A673 (cell line): ENCODE data around the gene CNPY3. TPM values are rescaled to one million over a fixed set of nuclear protein-coding genes. Genes with fewer than 3 reads are reported as not detected.

Experiments
- BruUV-seq: library from RNA; stranded (reverse); fragments of 400-500 nt; replicated peaks from 2 replicates; lab custom pipeline; 2021; lab: Mats Ljungman, UMichigan
- CTCF ChIA-PET: fragments of 300-600 bp; sonication (Branson Sonifier 250); formaldehyde crosslinking; loops from one replicate; lab custom pipeline; 2022; ENCODE audit warnings: antibody characterized with exemption; lab: Charles Lee
- POLR2A ChIA-PET: fragments of 300-600 bp; sonication (Branson Sonifier 250); formaldehyde crosslinking; loops from one replicate; lab custom pipeline; 2022; ENCODE audit warnings: antibody characterized with exemption; ENCODE audit not compliant: low non-redundant PET; lab: Charles Lee
- DNase-seq: peaks from one replicate; pipeline ENCODE4 v3.0.0-alpha.2; 2015; ENCODE audit warnings: low spot score
- H3K27ac ChIP-seq: fragments of 200-600 bp; sonication (generic); 2 replicates; pipeline ENCODE4 v1.5.1; 2016; ENCODE audit warnings: mixed run types, low read depth, mild to moderate bottlenecking, mixed read lengths, antibody characterized with exemption, low read length; ENCODE audit not compliant: poor library complexity, severe bottlenecking
- H3K27me3 ChIP-seq: fragments of 200-600 bp; sonication (generic); replicated peaks from 2 replicates; pipeline ENCODE4 v1.6.1; 2017; ENCODE audit warnings: mixed run types, low read depth, mild to moderate bottlenecking, mixed read lengths, antibody characterized with exemption, low read length; ENCODE audit not compliant: insufficient read depth, poor library complexity
- H3K36me3 ChIP-seq: fragments of 200-600 bp; sonication (generic); 2 replicates; pipeline ENCODE4 v1.6.1; 2016; ENCODE audit warnings: mixed run types, mild to moderate bottlenecking, mixed read lengths, antibody characterized with exemption, low read length; ENCODE audit not compliant: insufficient read depth, poor library complexity, severe bottlenecking
- H3K4me1 ChIP-seq: fragments of 200-600 bp; sonication (generic); 2 replicates; pipeline ENCODE4 v1.6.1; 2017; ENCODE audit warnings: mixed run types, mild to moderate bottlenecking, mixed read lengths, antibody characterized with exemption, low read length; ENCODE audit not compliant: insufficient read depth, poor library complexity, severe bottlenecking
- H3K4me3 ChIP-seq: fragments of 200-600 bp; sonication (generic); 2 replicates; pipeline ENCODE4 v1.5.1; 2016; ENCODE audit warnings: low read depth, mixed run types, mild to moderate bottlenecking, mixed read lengths, low read length; ENCODE audit not compliant: poor library complexity, severe bottlenecking
- H3K9me3 ChIP-seq: fragments of 200-600 bp; sonication (generic); 2 replicates; pipeline ENCODE4 v1.6.1; 2016; ENCODE audit warnings: mixed run types, low read depth, mild to moderate bottlenecking, mixed read lengths, antibody characterized with exemption, low read length; ENCODE audit not compliant: poor library complexity, severe bottlenecking
- EZH2 ChIP-seq: fragments of 200-600 bp; sonication (generic); IDR thresholded peaks from 2 replicates; pipeline ENCODE4 v1.6.1; 2017; ENCODE audit warnings: borderline replicate concordance, low read depth, mild to moderate bottlenecking, mixed read lengths, antibody characterized with exemption, low read length; ENCODE audit not compliant: poor library complexity, severe bottlenecking
- intact Hi-C: fragments of 100-400 bp; cut with micrococcal nuclease; formaldehyde crosslinking; loops from one replicate; pipeline ENCODE4 v1.10.0; 2022; ENCODE audit not compliant: unreplicated experiment
- total RNA-seq: library from RNA; stranded (reverse); gene quantifications from 2 replicates; pipeline ENCODE4 v1.2.3, GENCODE V29; 2021
- TF ChIP-seq, protein P1 (sequence below): fragments of 300-800, 200-600 bp; sonication (generic); conservative IDR thresholded peaks from 2 replicates; pipeline ENCODE4 v1.5.1; 2017; ENCODE audit warnings: low read depth, mild to moderate bottlenecking, antibody characterized with exemption, low read length, moderate library complexity, mixed read lengths

The CNPY3 gene
- total RNA-seq, 1 experiment from 2014 or later: 37.7 TPM

DNA sequence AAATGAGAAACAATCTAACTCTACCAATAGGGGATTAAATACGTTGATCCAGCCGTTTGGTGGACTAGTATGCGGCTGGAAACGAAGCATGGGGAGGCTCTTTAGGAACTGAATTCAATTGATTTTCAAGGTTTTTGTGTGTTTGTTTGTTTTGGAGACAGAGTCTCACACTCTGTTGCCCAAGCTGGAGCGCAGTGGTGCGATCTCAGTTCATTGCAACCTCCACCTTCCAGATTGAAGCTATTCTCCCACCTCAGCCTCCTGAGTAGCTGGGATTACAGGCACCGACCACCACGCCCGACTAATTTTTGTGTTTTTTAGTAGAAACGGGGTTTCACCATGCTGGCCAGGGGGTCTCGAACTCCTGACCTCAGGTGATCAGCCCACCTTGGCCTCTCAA lies 7.1 kb downstream of the CNPY3 start:
- BruUV-seq: no TSS peak
- DNase-seq: no peak
- H3K4me3 ChIP-seq: no peak overlapping the region
- TF ChIP-seq, protein P1, sequence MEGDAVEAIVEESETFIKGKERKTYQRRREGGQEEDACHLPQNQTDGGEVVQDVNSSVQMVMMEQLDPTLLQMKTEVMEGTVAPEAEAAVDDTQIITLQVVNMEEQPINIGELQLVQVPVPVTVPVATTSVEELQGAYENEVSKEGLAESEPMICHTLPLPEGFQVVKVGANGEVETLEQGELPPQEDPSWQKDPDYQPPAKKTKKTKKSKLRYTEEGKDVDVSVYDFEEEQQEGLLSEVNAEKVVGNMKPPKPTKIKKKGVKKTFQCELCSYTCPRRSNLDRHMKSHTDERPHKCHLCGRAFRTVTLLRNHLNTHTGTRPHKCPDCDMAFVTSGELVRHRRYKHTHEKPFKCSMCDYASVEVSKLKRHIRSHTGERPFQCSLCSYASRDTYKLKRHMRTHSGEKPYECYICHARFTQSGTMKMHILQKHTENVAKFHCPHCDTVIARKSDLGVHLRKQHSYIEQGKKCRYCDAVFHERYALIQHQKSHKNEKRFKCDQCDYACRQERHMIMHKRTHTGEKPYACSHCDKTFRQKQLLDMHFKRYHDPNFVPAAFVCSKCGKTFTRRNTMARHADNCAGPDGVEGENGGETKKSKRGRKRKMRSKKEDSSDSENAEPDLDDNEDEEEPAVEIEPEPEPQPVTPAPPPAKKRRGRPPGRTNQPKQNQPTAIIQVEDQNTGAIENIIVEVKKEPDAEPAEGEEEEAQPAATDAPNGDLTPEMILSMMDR: no peak
- TF ChIP-seq EZH2: no peak
- peaks cover 35% of the 10 kb centered on the region for H3K36me3 ChIP-seq
- H3K27me3 ChIP-seq: no peaks in the 10 kb centered on the region
- H3K27ac ChIP-seq: no peak overlapping the region
- no peaks in the 10 kb centered on the region for H3K9me3 ChIP-seq
- intact Hi-C loops: no loop called here
- POLR2A ChIA-PET: no interaction called here
- CTCF ChIA-PET: no interaction called here
- H3K4me1 ChIP-seq: peaks cover 16% of the 10 kb centered on the region

DNA sequence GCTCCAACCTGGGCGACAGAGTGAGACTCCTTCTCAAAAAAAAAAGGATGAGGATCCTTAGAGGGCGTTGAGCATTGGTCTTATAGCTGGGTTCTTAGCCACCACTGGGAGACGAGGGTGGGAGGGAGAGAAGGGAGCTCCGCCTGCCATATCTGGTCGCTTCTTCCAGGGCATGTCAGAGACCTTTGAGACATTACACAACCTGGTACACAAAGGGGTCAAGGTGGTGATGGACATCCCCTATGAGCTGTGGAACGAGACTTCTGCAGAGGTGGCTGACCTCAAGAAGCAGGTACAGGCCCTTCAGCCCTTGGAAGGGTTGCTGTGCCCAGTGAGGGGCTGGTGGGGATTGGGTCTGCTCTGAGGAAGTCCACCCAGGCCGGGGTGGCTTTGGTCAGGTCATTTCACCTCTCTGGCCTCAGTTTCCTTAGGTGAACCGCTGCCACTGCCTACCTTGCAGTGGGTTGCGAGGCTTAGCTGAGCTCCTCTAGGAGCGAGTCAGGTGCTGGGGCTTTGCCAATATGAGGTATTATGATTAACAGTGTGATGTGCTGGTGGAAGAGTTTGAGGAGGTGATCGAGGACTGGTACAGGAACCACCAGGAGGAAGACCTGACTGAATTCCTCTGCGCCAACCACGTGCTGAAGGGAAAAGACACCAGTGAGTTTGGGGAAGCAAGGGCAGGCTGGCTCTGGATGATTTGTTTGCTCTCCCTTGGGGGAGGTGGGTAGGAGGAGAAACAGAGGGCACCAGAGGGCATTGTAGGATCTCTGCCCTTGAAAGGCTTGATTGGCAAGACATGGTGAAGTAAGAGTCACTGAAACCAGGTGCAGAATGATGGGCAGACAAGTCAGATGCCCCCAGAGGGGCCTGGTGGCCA lies 8.5 kb downstream of the CNPY3 start:
- Histone ChIP-seq H3K4me3 (no peak overlapping the region), H3K4me1 (peaks cover 6% of the 10 kb centered on the region), H3K27ac (no peak overlapping the region), H3K27me3 (no peaks in the 10 kb centered on the region), H3K9me3 (no peaks in the 10 kb centered on the region), H3K36me3 (peaks cover 35% of the 10 kb centered on the region)
- no peak for TF ChIP-seq EZH2
- TF ChIP-seq, protein P1: no peak
- intact Hi-C loops: no loop called here
- DNase-seq: no peak
- BruUV-seq: no TSS peak
- POLR2A ChIA-PET: no interaction called here
- CTCF ChIA-PET: no interaction called here

DNA sequence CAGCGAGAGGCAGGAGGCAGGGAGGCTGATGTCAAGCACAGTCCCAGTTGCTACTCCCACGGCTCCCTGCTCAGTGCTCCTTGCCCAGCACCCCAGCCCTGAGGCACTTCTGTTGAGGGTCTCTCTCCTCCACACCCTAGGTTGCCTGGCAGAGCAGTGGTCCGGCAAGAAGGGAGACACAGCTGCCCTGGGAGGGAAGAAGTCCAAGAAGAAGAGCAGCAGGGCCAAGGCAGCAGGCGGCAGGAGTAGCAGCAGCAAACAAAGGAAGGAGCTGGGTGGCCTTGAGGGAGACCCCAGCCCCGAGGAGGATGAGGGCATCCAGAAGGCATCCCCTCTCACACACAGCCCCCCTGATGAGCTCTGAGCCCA lies 9.1 kb downstream of the CNPY3 start:
- H3K27me3 ChIP-seq: no peaks in the 10 kb centered on the region
- no peaks in the 10 kb centered on the region for H3K4me1 ChIP-seq
- no peak overlapping the region for H3K27ac ChIP-seq
- H3K4me3 ChIP-seq: no peak overlapping the region
- no peaks in the 10 kb centered on the region for H3K9me3 ChIP-seq
- ChIA-PET CTCF (no interaction called here), POLR2A (interaction anchor here (0.6 kb wide), 1 partner anchor 14 kb away, joined by 8 read pairs; no protein-coding TSS in a partner anchor)
- intact Hi-C loops: no loop called here
- DNase-seq: no peak
- no TSS peak for BruUV-seq
- no peak for TF ChIP-seq EZH2
- TF ChIP-seq, protein P1: no peak
- peaks cover 35% of the 10 kb centered on the region for H3K36me3 ChIP-seq
